GM10266 (cell line): Measurements from ENCODE around the gene C10orf62.
A peak's percentile ranks its signal among the peaks of the same experiment; 100 is the strongest.

ENCODE experiments used
- DNase-seq: peaks from one replicate; pipeline ENCODE4 v3.0.0; 2012; ENCODE audit errors: extremely low spot score
- CTCF ChIP-seq: IDR thresholded peaks from 2 replicates; pipeline ENCODE4 v1.5.1; 2012; ENCODE audit warnings: mild to moderate bottlenecking, low read depth; ENCODE audit not compliant: control insufficient read depth, insufficient read depth; ENCODE audit errors: missing control alignments

The C10orf62 gene

GRCh38 chr10:97640174-97640867 lies 50.8 kb downstream of the C10orf62 start, which contains the start of gene PI4K2A:
TSS of gene PI4K2A (plus strand) at chr10:97640671. CDS start at chr10:97640743, 72 bp downstream.
- peak; percentile 98 for DNase-seq
- no peak for TF ChIP-seq CTCF
